ENCODE measurements around the gene TTC34.

TTC34 gene

GRCh38 chr1:2601721-2602303 lies 199.7 kb downstream of the TTC34 start:
- no peak for DNase-seq

GRCh38 chr1:2598329-2598931 lies 203.1 kb downstream of the TTC34 start:
- DNase-seq: no peak

- DNase-seq: no peak
Observed at GRCh38 chr1:2597441-2598328, 203.8 kb downstream of the TTC34 start.

GRCh38 chr1:2596530-2597333 lies 204.8 kb downstream of the TTC34 start:
- DNase-seq: peak in 1 of 2 experiments; percentile 13

GRCh38 chr1:2595812-2596529 lies 205.5 kb downstream of the TTC34 start:
- no peak for DNase-seq

- no peak for DNase-seq
Observed at GRCh38 chr1:2595261-2595811, 206.2 kb downstream of the TTC34 start.

- DNase-seq: no peak
Observed at GRCh38 chr1:2594641-2595131, 206.8 kb downstream of the TTC34 start.

GRCh38 chr1:2594001-2594640 lies 207.4 kb downstream of the TTC34 start:
- peak in 1 of 2 experiments; percentile 36 for DNase-seq

- DNase-seq: no peak
Observed at GRCh38 chr1:2593251-2593878, 208.1 kb downstream of the TTC34 start.

GRCh38 chr1:2592672-2593071 lies 208.8 kb downstream of the TTC34 start:
- peak in 1 of 2 experiments; percentile 10 for DNase-seq

- DNase-seq: no peak
Observed at GRCh38 chr1:2591581-2592261, 209.8 kb downstream of the TTC34 start.

- DNase-seq: no peak
Observed at GRCh38 chr1:2591233-2591580, 210.3 kb downstream of the TTC34 start.

- no peak for DNase-seq
Observed at GRCh38 chr1:2590233-2591141, 211.0 kb downstream of the TTC34 start.

- DNase-seq: no peak
Observed at GRCh38 chr1:2589431-2590232, 211.9 kb downstream of the TTC34 start.

GRCh38 chr1:2588661-2589430 lies 212.6 kb downstream of the TTC34 start:
- DNase-seq: no peak

GRCh38 chr1:2587860-2588571 lies 213.5 kb downstream of the TTC34 start:
- DNase-seq: no peak

Measured in SHP77 (cell line).